Measurements from ENCODE around the gene SNPH.

Gene SNPH

DNA sequence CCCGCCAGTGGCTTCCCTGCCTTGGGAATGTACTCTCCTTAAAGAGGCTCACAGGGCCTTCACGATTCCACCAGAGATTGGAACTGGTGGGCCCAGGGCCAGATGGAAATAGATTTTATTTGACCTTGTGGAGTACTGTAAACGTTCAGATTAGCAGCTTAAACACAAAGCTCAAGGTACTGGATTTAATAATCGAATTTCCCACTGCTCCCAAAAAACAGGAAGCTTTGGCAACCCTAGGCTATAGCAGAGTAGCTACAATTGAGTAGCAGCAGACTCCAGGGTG lies 55.5 kb downstream of the SNPH start:
- Histone ChIP-seq H3K9me3 (replicated peaks; ENCODE audit: insufficient read depth, low read length) (no peaks in the 10 kb centered on the region), H3K9ac (ENCODE audit: low read length) (no peak overlapping the region), H3K4me2 (ENCODE audit: low read depth, low read length) (no peak overlapping the region), H2AFZ (ENCODE audit: low read length) (no peak overlapping the region), H3K36me3 (replicated peaks; ENCODE audit: insufficient read depth, low read length) (no peaks in the 10 kb centered on the region), H3K79me2 (ENCODE audit: low read length) (peaks cover 14% of the 10 kb centered on the region), H3K27ac (ENCODE audit: low read length) (no peak overlapping the region), H3K27me3 (replicated peaks; ENCODE audit: insufficient read depth, low read length) (no peaks in the 10 kb centered on the region), H3K4me3 (ENCODE audit: low read length) (no peak overlapping the region), H3K4me1 (ENCODE audit: low read length) (peaks cover 24% of the 10 kb centered on the region), H3K9me2 (replicated peaks; ENCODE audit: insufficient read depth, low read length) (no peaks in the 10 kb centered on the region), H3F3A (ENCODE audit: insufficient read depth, low read length) (peaks cover 7% of the 10 kb centered on the region; the same call in 1 of the 2 replicates), H4K20me1 (ENCODE audit: insufficient read depth, low read length) (no peaks in the 10 kb centered on the region)
- no peak for DNase-seq
- TF ChIP-seq, protein P1, sequence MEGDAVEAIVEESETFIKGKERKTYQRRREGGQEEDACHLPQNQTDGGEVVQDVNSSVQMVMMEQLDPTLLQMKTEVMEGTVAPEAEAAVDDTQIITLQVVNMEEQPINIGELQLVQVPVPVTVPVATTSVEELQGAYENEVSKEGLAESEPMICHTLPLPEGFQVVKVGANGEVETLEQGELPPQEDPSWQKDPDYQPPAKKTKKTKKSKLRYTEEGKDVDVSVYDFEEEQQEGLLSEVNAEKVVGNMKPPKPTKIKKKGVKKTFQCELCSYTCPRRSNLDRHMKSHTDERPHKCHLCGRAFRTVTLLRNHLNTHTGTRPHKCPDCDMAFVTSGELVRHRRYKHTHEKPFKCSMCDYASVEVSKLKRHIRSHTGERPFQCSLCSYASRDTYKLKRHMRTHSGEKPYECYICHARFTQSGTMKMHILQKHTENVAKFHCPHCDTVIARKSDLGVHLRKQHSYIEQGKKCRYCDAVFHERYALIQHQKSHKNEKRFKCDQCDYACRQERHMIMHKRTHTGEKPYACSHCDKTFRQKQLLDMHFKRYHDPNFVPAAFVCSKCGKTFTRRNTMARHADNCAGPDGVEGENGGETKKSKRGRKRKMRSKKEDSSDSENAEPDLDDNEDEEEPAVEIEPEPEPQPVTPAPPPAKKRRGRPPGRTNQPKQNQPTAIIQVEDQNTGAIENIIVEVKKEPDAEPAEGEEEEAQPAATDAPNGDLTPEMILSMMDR (IDR thresholded peaks at IDR 0.05; ENCODE audit: low read length), result no peak
- no peak for TF ChIP-seq EZH2phosphoT487 (IDR thresholded peaks at IDR 0.05; ENCODE audit: low read length)
- no peak for TF ChIP-seq EZH2 (optimal IDR thresholded peaks at IDR 0.05; ENCODE audit: low read depth, low read length)

DNA sequence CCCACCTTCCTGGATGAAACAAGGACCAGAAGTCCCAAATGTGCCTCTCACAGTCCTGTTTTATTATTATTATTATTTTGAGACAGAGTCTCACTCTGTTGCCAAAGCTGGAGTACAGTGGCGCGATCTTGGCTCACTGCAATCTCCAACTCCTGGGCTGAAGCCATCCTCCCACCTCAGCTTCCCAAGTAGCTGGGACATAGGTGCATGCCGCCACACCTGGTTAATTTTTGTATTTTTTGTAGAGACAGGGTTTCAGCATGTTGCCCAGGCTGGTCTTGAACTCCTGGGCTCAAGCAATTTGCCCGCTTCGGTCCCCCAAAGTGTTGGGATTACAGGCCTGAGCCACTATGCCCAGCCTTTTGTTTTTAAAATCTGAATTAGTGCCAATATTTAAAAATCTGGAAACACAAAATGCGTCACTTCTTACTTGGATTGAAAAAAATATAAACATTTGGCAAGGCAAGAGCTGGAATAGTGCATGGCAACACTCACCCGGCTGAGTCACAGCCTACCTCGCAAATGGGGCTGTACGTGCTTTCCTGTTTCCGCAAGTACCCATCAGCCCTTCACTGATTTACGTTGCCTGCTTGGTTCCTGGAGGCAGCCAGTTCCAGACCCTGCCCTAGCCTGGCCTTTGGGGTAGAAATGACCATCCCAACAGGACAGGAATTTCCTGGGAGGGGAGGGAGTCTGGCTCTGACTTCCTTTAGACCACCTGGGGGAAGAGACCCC lies 56.6 kb downstream of the SNPH start:
- H3K27me3 ChIP-seq (replicated peaks; ENCODE audit: insufficient read depth, low read length), result no peaks in the 10 kb centered on the region
- H3K4me1 ChIP-seq (ENCODE audit: low read length), result peaks cover 21% of the 10 kb centered on the region
- no peaks in the 10 kb centered on the region for H4K20me1 ChIP-seq (ENCODE audit: insufficient read depth, low read length)
- TF ChIP-seq EZH2 (optimal IDR thresholded peaks at IDR 0.05; ENCODE audit: low read depth, low read length), result no peak
- TF ChIP-seq, protein P1 (IDR thresholded peaks at IDR 0.05; ENCODE audit: low read length), result no peak
- TF ChIP-seq EZH2phosphoT487 (IDR thresholded peaks at IDR 0.05; ENCODE audit: low read length), result no peak
- H2AFZ ChIP-seq (ENCODE audit: low read length), result no peak overlapping the region
- H3K9me2 ChIP-seq (replicated peaks; ENCODE audit: insufficient read depth, low read length), result no peaks in the 10 kb centered on the region
- no peak overlapping the region for H3K4me3 ChIP-seq (ENCODE audit: low read length)
- no peak overlapping the region for H3K4me2 ChIP-seq (ENCODE audit: low read depth, low read length)
- H3K9me3 ChIP-seq (replicated peaks; ENCODE audit: insufficient read depth, low read length), result no peaks in the 10 kb centered on the region
- 0 out of 2 replicates have a peak, but pooled peaks cover 3% of the 10 kb centered on the region for H3F3A ChIP-seq (ENCODE audit: insufficient read depth, low read length)
- H3K9ac ChIP-seq (ENCODE audit: low read length), result no peak overlapping the region
- H3K27ac ChIP-seq (ENCODE audit: low read length), result no peak overlapping the region
- no peak for DNase-seq
- H3K79me2 ChIP-seq (ENCODE audit: low read length), result peaks cover 24% of the 10 kb centered on the region
- no peaks in the 10 kb centered on the region for H3K36me3 ChIP-seq (replicated peaks; ENCODE audit: insufficient read depth, low read length)

DNA sequence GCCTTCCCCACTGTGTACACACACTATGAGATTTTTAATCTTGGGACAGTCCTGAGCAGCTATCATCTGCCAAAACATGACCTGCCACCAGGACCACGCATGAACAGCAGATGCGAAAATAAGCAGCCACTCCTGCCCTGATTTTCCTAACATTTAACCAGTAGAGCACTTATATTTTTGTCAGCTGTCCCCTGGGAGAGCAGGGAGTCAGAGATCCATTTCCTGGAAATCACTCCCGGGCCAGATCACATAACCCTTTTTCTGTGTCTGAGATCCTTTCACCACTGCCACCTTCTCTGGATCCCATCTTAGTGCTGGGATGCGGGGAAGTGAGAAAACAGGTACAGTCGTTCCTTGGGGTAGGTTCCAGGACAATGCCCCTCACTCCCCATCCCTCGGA lies 57.2 kb downstream of the SNPH start:
- TF ChIP-seq EZH2phosphoT487 (IDR thresholded peaks at IDR 0.05; ENCODE audit: low read length), result no peak
- no peak for TF ChIP-seq EZH2 (optimal IDR thresholded peaks at IDR 0.05; ENCODE audit: low read depth, low read length)
- TF ChIP-seq, protein P1 (IDR thresholded peaks at IDR 0.05; ENCODE audit: low read length), result no peak
- H3K4me2 ChIP-seq (ENCODE audit: low read depth, low read length), result no peak overlapping the region
- H3K9ac ChIP-seq (ENCODE audit: low read length), result no peak overlapping the region
- H2AFZ ChIP-seq (ENCODE audit: low read length), result no peak overlapping the region
- H3K9me2 ChIP-seq (replicated peaks; ENCODE audit: insufficient read depth, low read length), result no peaks in the 10 kb centered on the region
- H3K27ac ChIP-seq (ENCODE audit: low read length), result no peak overlapping the region
- DNase-seq, result no peak
- no peaks in the 10 kb centered on the region for H3K36me3 ChIP-seq (replicated peaks; ENCODE audit: insufficient read depth, low read length)
- peaks cover 16% of the 10 kb centered on the region for H3K4me1 ChIP-seq (ENCODE audit: low read length)
- H3F3A ChIP-seq (ENCODE audit: insufficient read depth, low read length), result no peaks in the 10 kb centered on the region
- peaks cover 30% of the 10 kb centered on the region for H3K79me2 ChIP-seq (ENCODE audit: low read length)
- no peak overlapping the region for H3K4me3 ChIP-seq (ENCODE audit: low read length)
- H4K20me1 ChIP-seq (ENCODE audit: insufficient read depth, low read length), result no peaks in the 10 kb centered on the region
- no peaks in the 10 kb centered on the region for H3K9me3 ChIP-seq (replicated peaks; ENCODE audit: insufficient read depth, low read length)
- no peaks in the 10 kb centered on the region for H3K27me3 ChIP-seq (replicated peaks; ENCODE audit: insufficient read depth, low read length)
